Measurements from ENCODE around the gene PAH.

Gene PAH

DNA sequence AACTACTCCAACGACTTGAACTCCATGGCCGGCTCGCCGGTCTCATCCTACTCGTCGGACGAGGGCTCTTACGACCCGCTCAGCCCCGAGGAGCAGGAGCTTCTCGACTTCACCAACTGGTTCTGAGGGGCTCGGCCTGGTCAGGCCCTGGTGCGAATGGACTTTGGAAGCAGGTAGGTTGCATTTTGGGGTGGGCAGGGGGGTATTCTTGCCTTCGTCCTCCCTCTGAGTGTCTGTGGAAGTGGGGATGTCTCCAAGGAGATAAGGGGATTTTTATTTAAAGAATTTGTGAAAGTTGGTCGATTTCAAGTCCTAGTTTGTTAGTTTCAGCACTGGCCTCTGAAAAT lies 41.8 kb upstream of the PAH start:
- Histone ChIP-seq H3K4me3 (ENCODE audit: extremely low read depth, insufficient read depth, low read length, poor library complexity, severe bottlenecking) (peak overlapping the region; percentile 31), H3K9me3 (ENCODE audit: control insufficient read depth, low read length) (peaks cover 8% of the 10 kb centered on the region), H3K27ac (ENCODE audit: low read depth, low read length, severe bottlenecking) (no peak overlapping the region), H3K36me3 (ENCODE audit: control insufficient read depth, insufficient read depth, low read length) (no peaks in the 10 kb centered on the region), H3K4me1 (ENCODE audit: control insufficient read depth, insufficient read depth, low read length, poor library complexity, severe bottlenecking) (peaks cover 10% of the 10 kb centered on the region)
- WGBS, 2 experiments (ENCODE audit: insufficient coverage in 2 of 2): 4% methylated on average over 8 to 12 of the region's 15 CpGs

DNA sequence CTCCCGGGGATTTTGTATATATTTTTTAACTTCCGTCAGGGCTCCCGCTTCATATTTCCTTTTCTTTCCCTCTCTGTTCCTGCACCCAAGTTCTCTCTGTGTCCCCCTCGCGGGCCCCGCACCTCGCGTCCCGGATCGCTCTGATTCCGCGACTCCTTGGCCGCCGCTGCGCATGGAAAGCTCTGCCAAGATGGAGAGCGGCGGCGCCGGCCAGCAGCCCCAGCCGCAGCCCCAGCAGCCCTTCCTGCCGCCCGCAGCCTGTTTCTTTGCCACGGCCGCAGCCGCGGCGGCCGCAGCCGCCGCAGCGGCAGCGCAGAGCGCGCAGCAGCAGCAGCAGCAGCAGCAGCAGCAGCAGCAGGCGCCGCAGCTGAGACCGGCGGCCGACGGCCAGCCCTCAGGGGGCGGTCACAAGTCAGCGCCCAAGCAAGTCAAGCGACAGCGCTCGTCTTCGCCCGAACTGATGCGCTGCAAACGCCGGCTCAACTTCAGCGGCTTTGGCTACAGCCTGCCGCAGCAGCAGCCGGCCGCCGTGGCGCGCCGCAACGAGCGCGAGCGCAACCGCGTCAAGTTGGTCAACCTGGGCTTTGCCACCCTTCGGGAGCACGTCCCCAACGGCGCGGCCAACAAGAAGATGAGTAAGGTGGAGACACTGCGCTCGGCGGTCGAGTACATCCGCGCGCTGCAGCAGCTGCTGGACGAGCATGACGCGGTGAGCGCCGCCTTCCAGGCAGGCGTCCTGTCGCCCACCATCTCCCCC lies 41.2 kb upstream of the PAH start:
- 1% methylated on average over 55 to 75 of the region's 83 CpGs for WGBS, 2 experiments (ENCODE audit: insufficient coverage in 2 of 2)
- Histone ChIP-seq H3K27ac (ENCODE audit: low read depth, low read length, severe bottlenecking) (no peak overlapping the region), H3K9me3 (ENCODE audit: control insufficient read depth, low read length) (peaks cover 2% of the 10 kb centered on the region), H3K4me3 (ENCODE audit: extremely low read depth, insufficient read depth, low read length, poor library complexity, severe bottlenecking) (peak overlapping the region; percentile 31), H3K36me3 (ENCODE audit: control insufficient read depth, insufficient read depth, low read length) (no peaks in the 10 kb centered on the region), H3K4me1 (ENCODE audit: control insufficient read depth, insufficient read depth, low read length, poor library complexity, severe bottlenecking) (peaks cover 10% of the 10 kb centered on the region)

DNA sequence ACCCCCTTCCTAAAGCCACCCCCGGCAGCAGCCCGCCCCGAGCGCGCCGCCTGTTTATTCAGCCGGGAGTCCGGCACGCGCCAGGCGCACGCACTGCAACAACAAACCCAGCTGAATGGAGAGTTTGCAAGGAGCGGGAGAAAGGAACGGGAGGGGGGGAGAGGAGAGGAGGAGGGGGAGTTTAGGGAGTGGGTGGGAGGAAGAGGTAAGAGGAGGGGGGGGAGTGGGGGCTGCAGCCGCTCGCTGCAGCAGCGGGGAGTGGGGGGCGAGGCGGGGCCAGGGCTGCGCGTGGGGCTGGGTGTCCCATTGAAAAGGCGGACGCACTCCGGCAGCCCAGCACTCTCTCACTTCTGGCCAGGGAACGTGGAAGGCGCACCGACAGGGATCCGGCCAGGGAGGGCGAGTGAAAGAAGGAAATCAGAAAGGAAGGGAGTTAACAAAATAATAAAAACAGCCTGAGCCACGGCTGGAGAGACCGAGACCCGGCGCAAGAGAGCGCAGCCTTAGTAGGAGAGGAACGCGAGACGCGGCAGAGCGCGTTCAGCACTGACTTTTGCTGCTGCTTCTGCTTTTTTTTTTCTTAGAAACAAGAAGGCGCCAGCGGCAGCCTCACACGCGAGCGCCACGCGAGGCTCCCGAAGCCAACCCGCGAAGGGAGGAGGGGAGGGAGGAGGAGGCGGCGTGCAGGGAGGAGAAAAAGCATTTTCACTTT lies 40.5 kb upstream of the PAH start, which contains the start of gene ASCL1:
ASCL1 (plus strand) TSS at position 336 of the 712 bp plus-strand sequence. CDS start 571 bp downstream, outside the sequence.
- WGBS, 2 experiments (ENCODE audit: insufficient coverage in 2 of 2): 1 to 2% methylated on average over 17 to 23 of the region's 52 CpGs
- Histone ChIP-seq H3K4me3 (ENCODE audit: extremely low read depth, insufficient read depth, low read length, poor library complexity, severe bottlenecking) (peak within 1 kb of the TSS; percentile 31), H3K27ac (ENCODE audit: low read depth, low read length, severe bottlenecking) (no peak within 1 kb of the TSS), H3K36me3 (ENCODE audit: control insufficient read depth, insufficient read depth, low read length) (no peaks in the 10 kb centered on the region), H3K4me1 (ENCODE audit: control insufficient read depth, insufficient read depth, low read length, poor library complexity, severe bottlenecking) (peaks cover 10% of the 10 kb centered on the region), H3K9me3 (ENCODE audit: control insufficient read depth, low read length) (no peaks in the 10 kb centered on the region)

DNA sequence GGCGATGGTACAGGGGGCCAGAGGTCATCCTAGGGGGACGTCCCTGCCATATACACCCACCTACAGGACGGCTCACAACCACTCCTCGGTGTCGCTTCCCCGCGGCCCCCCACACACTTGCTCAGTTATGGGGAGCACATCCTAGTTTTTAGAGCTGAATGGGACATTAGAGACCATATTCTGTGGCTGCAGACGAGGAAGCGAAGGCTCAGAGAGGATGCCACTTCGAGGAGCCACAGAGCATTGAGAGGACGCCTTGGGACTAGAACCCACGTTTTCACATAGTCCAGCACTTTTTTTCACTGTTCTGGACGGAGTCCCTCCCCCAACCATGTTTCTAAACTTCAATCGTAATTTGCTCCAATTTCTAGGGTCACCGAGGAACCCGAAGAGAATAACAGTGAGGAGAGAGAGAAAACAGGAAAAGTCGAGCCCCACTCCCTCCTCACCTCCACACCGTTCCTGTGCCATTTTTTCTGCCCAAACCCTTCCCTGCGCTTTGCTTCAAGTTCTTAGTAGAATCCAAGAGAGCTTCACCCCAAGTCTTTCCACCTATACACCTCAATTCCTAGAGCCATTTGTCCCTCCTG lies 39.8 kb upstream of the PAH start:
- no peak overlapping the region for H3K4me3 ChIP-seq (ENCODE audit: extremely low read depth, insufficient read depth, low read length, poor library complexity, severe bottlenecking)
- H3K9me3 ChIP-seq (ENCODE audit: control insufficient read depth, low read length): no peaks in the 10 kb centered on the region
- peaks cover 10% of the 10 kb centered on the region for H3K4me1 ChIP-seq (ENCODE audit: control insufficient read depth, insufficient read depth, low read length, poor library complexity, severe bottlenecking)
- H3K36me3 ChIP-seq (ENCODE audit: control insufficient read depth, insufficient read depth, low read length): no peaks in the 10 kb centered on the region
- H3K27ac ChIP-seq (ENCODE audit: low read depth, low read length, severe bottlenecking): no peak overlapping the region
- WGBS, 2 experiments (ENCODE audit: insufficient coverage in 2 of 2): 2 to 11% methylated on average over 6 to 12 of the region's 19 CpGs

- Histone ChIP-seq H3K36me3 (ENCODE audit: control insufficient read depth, insufficient read depth, low read length) (no peaks in the 10 kb centered on the region), H3K9me3 (ENCODE audit: control insufficient read depth, low read length) (no peaks in the 10 kb centered on the region), H3K27ac (ENCODE audit: low read depth, low read length, severe bottlenecking) (no peak overlapping the region), H3K4me3 (ENCODE audit: extremely low read depth, insufficient read depth, low read length, poor library complexity, severe bottlenecking) (no peak overlapping the region), H3K4me1 (ENCODE audit: control insufficient read depth, insufficient read depth, low read length, poor library complexity, severe bottlenecking) (peaks cover 5% of the 10 kb centered on the region)
- 1% methylated on average over 37 to 40 of the region's 50 CpGs for WGBS, 2 experiments (ENCODE audit: insufficient coverage in 2 of 2)
Observed at GRCh38 chr12:102955926-102956737, 39.1 kb upstream of the PAH start.

DNA sequence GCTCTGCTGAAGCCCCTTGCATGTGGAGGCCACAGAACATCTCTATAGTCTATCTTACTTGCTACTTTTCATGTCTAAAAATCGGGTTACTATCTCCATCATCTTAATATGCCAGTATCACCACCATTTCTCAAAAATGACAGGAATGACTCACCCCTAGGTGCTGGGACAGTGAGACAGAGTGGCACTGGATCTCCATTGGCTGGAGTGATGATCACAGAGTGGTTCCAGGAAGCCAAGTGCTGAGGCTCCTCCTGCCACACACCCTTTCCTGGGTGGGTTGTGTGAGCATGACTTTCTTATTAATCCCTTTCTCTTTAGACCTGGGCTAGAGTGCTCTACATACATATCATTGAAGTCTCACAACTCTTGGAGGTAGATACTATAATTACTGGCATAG lies 37.1 kb upstream of the PAH start:
- WGBS, 2 experiments (ENCODE audit: insufficient coverage in 2 of 2): 36% methylated on average over 1 of the region's 1 CpG; no CpG with 5 or more reads in 1 of the 2 experiments
- H3K9me3 ChIP-seq (ENCODE audit: control insufficient read depth, low read length): no peaks in the 10 kb centered on the region
- H3K4me1 ChIP-seq (ENCODE audit: control insufficient read depth, insufficient read depth, low read length, poor library complexity, severe bottlenecking): peaks cover 9% of the 10 kb centered on the region
- H3K36me3 ChIP-seq (ENCODE audit: control insufficient read depth, insufficient read depth, low read length): no peaks in the 10 kb centered on the region
- no peak overlapping the region for H3K4me3 ChIP-seq (ENCODE audit: extremely low read depth, insufficient read depth, low read length, poor library complexity, severe bottlenecking)
- H3K27ac ChIP-seq (ENCODE audit: low read depth, low read length, severe bottlenecking): no peak overlapping the region

DNA sequence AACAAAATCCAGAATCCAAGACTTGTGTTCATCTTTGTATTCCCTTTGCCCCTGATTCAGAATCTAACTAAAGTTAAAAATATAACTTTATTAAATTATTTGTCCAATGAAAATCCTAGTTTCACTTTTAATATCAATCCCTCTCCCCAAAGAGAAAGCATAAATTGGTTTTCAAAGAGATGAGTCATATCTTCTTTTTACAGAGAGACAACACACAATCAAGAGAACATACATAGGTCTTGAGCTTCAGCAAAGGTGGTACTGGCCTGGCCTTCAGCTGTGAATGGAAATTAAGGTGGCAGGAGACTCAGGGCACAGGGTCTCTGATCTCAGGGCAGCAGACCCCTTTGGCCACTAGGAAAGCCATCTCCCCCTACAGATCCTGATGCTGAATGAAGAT lies 36.2 kb upstream of the PAH start:
- Histone ChIP-seq H3K4me3 (ENCODE audit: extremely low read depth, insufficient read depth, low read length, poor library complexity, severe bottlenecking) (no peak overlapping the region), H3K36me3 (ENCODE audit: control insufficient read depth, insufficient read depth, low read length) (no peaks in the 10 kb centered on the region), H3K27ac (ENCODE audit: low read depth, low read length, severe bottlenecking) (no peak overlapping the region), H3K9me3 (ENCODE audit: control insufficient read depth, low read length) (no peaks in the 10 kb centered on the region), H3K4me1 (ENCODE audit: control insufficient read depth, insufficient read depth, low read length, poor library complexity, severe bottlenecking) (peaks cover 9% of the 10 kb centered on the region)

GRCh38 chr12:102951841-102952240 lies 34.8 kb upstream of the PAH start:
- H3K27ac ChIP-seq (ENCODE audit: low read depth, low read length, severe bottlenecking): no peak overlapping the region
- H3K4me3 ChIP-seq (ENCODE audit: extremely low read depth, insufficient read depth, low read length, poor library complexity, severe bottlenecking): no peak overlapping the region
- H3K4me1 ChIP-seq (ENCODE audit: control insufficient read depth, insufficient read depth, low read length, poor library complexity, severe bottlenecking): peaks cover 7% of the 10 kb centered on the region
- no peaks in the 10 kb centered on the region for H3K36me3 ChIP-seq (ENCODE audit: control insufficient read depth, insufficient read depth, low read length)
- no peaks in the 10 kb centered on the region for H3K9me3 ChIP-seq (ENCODE audit: control insufficient read depth, low read length)
- WGBS, 2 experiments (ENCODE audit: insufficient coverage in 2 of 2): 33 to 45% methylated on average over 1 to 2 of the region's 9 CpGs

GRCh38 chr12:102950950-102951619 lies 34.0 kb upstream of the PAH start:
- H3K4me1 ChIP-seq (ENCODE audit: control insufficient read depth, insufficient read depth, low read length, poor library complexity, severe bottlenecking): peaks cover 5% of the 10 kb centered on the region
- H3K27ac ChIP-seq (ENCODE audit: low read depth, low read length, severe bottlenecking): no peak overlapping the region
- no peaks in the 10 kb centered on the region for H3K36me3 ChIP-seq (ENCODE audit: control insufficient read depth, insufficient read depth, low read length)
- H3K4me3 ChIP-seq (ENCODE audit: extremely low read depth, insufficient read depth, low read length, poor library complexity, severe bottlenecking): no peak overlapping the region
- H3K9me3 ChIP-seq (ENCODE audit: control insufficient read depth, low read length): no peaks in the 10 kb centered on the region
- WGBS, 2 experiments (ENCODE audit: insufficient coverage in 2 of 2): 4 to 6% methylated on average over 7 to 18 of the region's 21 CpGs
